Measurements from ENCODE around the gene PARP3.

The PARP3 gene

GRCh38 chr3:51948016-51948580, 5.9 kb downstream of the PARP3 start:
- DNase-seq (ENCODE audit: low read depth in 3 of 3): no peak

- no peak for DNase-seq (ENCODE audit: low read depth in 3 of 3)
Measured at GRCh38 chr3:51949121-51949520, 7.0 kb downstream of the PARP3 start.

GRCh38 chr3:51950899-51951298, 8.7 kb downstream of the PARP3 start:
- no peak for DNase-seq (ENCODE audit: low read depth in 3 of 3)

GRCh38 chr3:51953445-51953844, 11.3 kb downstream of the PARP3 start:
- no peak for DNase-seq (ENCODE audit: low read depth in 3 of 3)

GRCh38 chr3:51954105-51954504, 11.9 kb downstream of the PARP3 start:
- no peak for DNase-seq (ENCODE audit: low read depth in 3 of 3)

GRCh38 chr3:51954713-51955112, 12.6 kb downstream of the PARP3 start:
- no peak for DNase-seq (ENCODE audit: low read depth in 3 of 3)

GRCh38 chr3:51955175-51955892, 13.2 kb downstream of the PARP3 start, which contains the start of gene GPR62:
Gene GPR62 (plus strand): TSS chr3:51955381. CDS start chr3:51955653, 272 bp downstream.
- DNase-seq (ENCODE audit: low read depth in 3 of 3): no peak

- DNase-seq (ENCODE audit: low read depth in 3 of 3): peak in 1 of 3 experiments; percentile 31
Measured at GRCh38 chr3:51955893-51956770, 14.0 kb downstream of the PARP3 start.

GRCh38 chr3:51957520-51958205, 15.5 kb downstream of the PARP3 start:
- DNase-seq (ENCODE audit: low read depth in 3 of 3): no peak

GRCh38 chr3:51958603-51959521, 16.7 kb downstream of the PARP3 start:
- no peak for DNase-seq (ENCODE audit: low read depth in 3 of 3)

GRCh38 chr3:51959651-51960050, 17.5 kb downstream of the PARP3 start:
- DNase-seq (ENCODE audit: low read depth in 3 of 3): no peak

- DNase-seq (ENCODE audit: low read depth in 3 of 3): no peak
Measured at GRCh38 chr3:51960386-51960785, 18.2 kb downstream of the PARP3 start.

GRCh38 chr3:51961011-51961410, 18.8 kb downstream of the PARP3 start:
- DNase-seq (ENCODE audit: low read depth in 3 of 3): no peak

GRCh38 chr3:51961602-51962569, 19.7 kb downstream of the PARP3 start:
- DNase-seq (ENCODE audit: low read depth in 3 of 3): no peak

- DNase-seq (ENCODE audit: low read depth in 3 of 3): no peak
Measured at GRCh38 chr3:51962854-51963530, 20.8 kb downstream of the PARP3 start.

GRCh38 chr3:51963951-51964451, 21.8 kb downstream of the PARP3 start:
- no peak for DNase-seq (ENCODE audit: low read depth in 3 of 3)

GRCh38 chr3:51964521-51964920, 22.4 kb downstream of the PARP3 start:
- no peak for DNase-seq (ENCODE audit: low read depth in 3 of 3)

- no peak for DNase-seq (ENCODE audit: low read depth in 3 of 3)
Measured at GRCh38 chr3:51966016-51966415, 23.9 kb downstream of the PARP3 start.

- DNase-seq (ENCODE audit: low read depth in 3 of 3): no peak
Measured at GRCh38 chr3:51966486-51966885, 24.3 kb downstream of the PARP3 start.

All from stimulated activated CD4-positive, alpha-beta T cell treated with anti-CD3 and anti-CD28 coated beads, TNF-alpha, amount 100 ng/mL, for 24 hours (primary cell).